22Rv1 (cell line): ENCODE measurements around the gene DERA.

Experiments
- CTCF ChIP-seq: fragments of 450-650 bp; IDR thresholded peaks from 2 replicates; pipeline ENCODE4 v1.5.1; 2017; ENCODE audit warnings: mild to moderate bottlenecking
- ZFX ChIP-seq: fragments of 450-650 bp; IDR thresholded peaks from 2 replicates; pipeline ENCODE4 v1.6.1; 2017; ENCODE audit warnings: antibody characterized with exemption, borderline replicate concordance

GRCh38 chr12:15880721-15881120 lies 30.4 kb upstream of the DERA start:
- TF ChIP-seq CTCF = no peak
- TF ChIP-seq ZFX = no peak
